RPMI7951 (cell line): Measurements from ENCODE around the gene ZKSCAN4. TPM values are rescaled to one million over a fixed set of nuclear protein-coding genes. Genes with fewer than 3 reads are reported as not detected.

Experiments
- DNase-seq: peaks from one replicate; pipeline ENCODE4 v3.0.0-alpha.2; 2012; ENCODE audit warnings: low read depth
- total RNA-seq: library from RNA; depleted of rRNA; stranded (reverse); fragments of >200 nt; shearing (Covaris generic); gene quantifications from 2 replicates; pipeline ENCODE4 v1.2.3, GENCODE V29; 2014; rRNA removed

The ZKSCAN4 gene
- 5.0 and 6.2 TPM in 2 replicates for total RNA-seq

GRCh38 chr6:28252009-28252975 lies at the start of gene ZKSCAN4:
ZKSCAN4 (minus strand) TSS chr6:28252269; CDS start chr6:28251980, 289 bp downstream.
- DNase-seq, result peak; percentile 93

DNA sequence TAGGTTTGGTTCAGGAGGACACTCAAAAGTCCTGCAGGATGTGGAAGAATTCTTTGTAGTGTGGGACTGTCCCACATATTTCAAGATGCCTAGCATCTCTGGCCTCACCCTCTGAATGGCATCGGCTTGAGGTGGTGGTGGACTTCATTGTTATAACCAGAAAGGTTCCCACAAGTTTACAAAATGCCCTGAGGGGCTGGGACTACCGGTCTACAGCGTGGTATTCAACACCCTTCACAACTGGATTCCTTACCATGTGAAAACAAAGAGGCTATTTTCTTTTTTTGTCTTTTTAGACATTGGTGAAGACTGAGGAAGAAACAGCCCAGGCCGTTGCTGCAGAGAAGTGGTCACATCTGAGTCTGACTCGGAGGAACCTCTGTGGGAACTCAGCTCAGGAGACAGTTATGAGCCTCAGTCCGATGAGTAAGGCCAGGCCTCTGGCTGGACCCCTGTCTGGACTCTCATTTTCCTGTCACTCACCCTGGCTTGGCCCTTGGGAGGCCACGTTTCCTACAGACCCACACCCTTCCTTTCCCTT lies 44.5 kb upstream of the ZKSCAN4 start:
- no peak for DNase-seq

DNA sequence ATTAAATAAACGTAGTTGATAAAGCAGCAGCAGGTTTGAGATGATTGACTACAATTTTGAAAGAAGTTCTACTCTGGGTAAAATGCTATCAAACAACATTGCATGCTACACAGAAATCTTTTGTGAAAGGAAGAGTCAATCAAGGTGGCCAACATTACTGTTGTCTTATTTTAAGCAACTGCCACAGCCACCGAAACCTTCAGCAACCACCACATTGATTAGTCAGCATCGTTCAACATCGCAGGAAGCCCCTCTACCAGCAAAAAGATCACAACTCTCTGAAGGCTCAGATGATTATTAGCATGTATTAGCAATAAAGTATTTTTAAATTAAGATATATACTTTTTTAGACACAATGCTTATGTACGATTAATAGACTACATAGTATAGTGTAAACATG lies 43.3 kb upstream of the ZKSCAN4 start:
- DNase-seq, result no peak

DNA sequence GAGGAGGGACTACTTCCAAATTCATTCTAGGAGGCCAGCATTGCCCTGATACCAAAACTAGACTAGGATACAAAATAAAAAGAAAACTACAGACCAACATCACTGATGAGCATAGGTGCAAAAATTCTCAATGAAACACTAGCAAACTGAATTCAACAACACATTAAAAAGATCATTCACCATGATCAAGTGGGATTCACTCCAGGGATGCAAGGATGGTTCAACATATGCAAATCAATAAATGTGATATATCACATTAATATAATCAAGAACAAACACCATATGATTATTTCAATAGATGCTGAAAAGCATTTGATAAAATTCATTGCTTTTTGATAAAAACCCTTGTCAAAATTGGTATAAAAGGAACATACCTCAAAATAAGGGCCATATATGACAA lies 39.5 kb upstream of the ZKSCAN4 start:
- no peak for DNase-seq

- peak; percentile 19 for DNase-seq
Observed at GRCh38 chr6:28282926-28283325, 30.9 kb upstream of the ZKSCAN4 start.

- DNase-seq, result peak; percentile 85
Observed at GRCh38 chr6:28281288-28282064, 29.4 kb upstream of the ZKSCAN4 start, which contains the start of gene PGBD1. PGBD1 (plus strand) TSS chr6:28281572; CDS start chr6:28283814, 2,242 bp downstream.

GRCh38 chr6:28280595-28281287 lies 28.7 kb upstream of the ZKSCAN4 start:
- no peak for DNase-seq

DNA sequence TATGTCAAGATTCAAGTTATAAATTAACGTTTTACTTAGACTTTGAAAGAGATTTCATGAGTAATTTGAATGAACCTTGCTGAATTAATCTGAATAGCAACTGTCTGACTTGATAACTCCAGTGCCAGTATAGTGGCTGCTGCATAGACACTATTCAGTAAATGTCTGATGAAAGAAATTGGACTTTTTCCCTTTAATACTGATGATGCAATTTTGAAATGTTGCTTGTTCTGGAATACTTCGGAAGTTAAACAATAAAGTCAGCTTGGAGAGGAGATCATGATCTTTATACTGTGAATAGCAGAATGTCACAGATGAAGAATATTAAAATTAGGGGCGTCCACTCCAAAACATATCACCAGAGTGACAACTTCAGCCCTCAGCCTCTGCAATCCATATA lies 25.7 kb upstream of the ZKSCAN4 start:
- no peak for DNase-seq

- DNase-seq, result no peak
Observed at GRCh38 chr6:28274888-28275287, 22.8 kb upstream of the ZKSCAN4 start.

- peak; percentile 89 for DNase-seq
Observed at GRCh38 chr6:28269492-28269891, 17.4 kb upstream of the ZKSCAN4 start.

DNA sequence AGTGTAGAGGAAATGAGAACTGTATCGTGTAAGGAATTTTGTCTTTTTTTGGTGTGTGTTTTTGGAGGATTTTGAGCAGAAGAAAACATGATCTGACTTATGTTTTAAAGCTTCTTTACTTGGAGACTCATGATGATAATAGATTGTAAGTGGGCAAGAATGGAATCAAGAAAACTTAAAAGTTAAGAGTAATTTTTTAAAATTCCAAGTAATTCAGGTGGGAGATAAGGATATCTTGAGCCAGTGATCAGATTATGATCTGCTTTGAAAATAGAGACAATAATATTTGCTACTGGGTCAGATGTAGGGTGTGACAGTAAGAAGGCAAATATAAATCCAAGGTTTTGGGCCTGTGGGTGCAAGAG lies 15.6 kb upstream of the ZKSCAN4 start:
- DNase-seq, result no peak

DNA sequence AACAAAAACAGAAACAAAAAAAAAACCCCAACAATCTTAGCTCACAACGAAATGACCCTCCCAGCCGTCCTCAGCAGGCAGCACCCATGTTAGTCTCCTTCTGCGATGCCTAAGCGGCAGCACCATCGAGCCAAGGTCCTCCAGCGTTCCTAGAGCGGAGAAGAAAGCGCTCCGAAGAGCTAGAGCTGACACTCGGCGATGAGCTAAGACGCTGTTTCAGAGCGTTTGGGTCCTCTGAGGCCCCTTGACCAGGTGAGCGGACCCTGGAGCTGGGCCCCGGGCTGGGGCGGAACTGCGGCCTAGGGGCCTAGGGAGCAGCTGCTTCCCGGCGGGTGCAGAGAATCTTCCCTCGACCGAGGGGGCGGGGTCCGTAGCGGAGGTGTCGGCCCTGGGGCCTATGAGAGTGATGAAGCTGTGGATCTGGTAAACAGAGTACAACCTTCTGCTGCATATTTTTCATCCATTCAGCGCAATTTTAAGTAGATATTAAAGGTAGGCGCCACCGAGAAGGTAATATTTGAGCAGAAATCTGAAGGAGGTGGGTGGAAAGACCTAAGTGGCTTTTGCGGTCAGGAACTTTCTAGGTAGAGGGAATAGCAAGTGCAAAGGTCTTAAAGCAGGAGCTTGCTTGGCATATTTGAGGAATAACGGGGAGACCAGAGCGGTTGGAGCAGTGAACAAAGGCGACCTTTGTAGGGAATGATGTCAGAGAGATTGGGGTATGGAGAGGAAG lies 15.1 kb upstream of the ZKSCAN4 start, which contains the start of gene ZSCAN26:
TSS of gene ZSCAN26 (plus strand) at position 182 of the 733 bp plus-strand sequence. CDS start 4,777 bp downstream, outside the sequence.
- DNase-seq, result peak; percentile 90

DNA sequence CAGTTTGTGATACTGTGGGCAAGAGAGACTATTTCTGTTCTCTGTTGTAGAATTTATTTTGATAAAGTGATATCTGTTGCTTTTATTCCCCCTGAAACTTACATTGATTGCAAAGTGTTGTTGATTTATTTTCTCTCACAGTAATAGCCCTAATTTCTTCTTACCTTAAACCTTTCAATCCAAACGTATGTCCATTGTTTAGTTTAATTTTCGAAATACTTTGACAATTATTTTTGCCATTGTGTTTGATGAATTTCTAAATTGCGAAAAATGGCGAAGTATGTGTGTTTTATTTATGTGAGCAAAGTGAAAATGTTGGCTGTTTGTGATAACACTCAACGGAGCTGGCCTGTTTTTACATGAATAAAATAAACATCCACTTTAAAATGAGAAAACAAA lies 14.5 kb upstream of the ZKSCAN4 start:
- DNase-seq, result no peak

- no peak for DNase-seq
Observed at GRCh38 chr6:28264834-28265401, 12.8 kb upstream of the ZKSCAN4 start.

DNA sequence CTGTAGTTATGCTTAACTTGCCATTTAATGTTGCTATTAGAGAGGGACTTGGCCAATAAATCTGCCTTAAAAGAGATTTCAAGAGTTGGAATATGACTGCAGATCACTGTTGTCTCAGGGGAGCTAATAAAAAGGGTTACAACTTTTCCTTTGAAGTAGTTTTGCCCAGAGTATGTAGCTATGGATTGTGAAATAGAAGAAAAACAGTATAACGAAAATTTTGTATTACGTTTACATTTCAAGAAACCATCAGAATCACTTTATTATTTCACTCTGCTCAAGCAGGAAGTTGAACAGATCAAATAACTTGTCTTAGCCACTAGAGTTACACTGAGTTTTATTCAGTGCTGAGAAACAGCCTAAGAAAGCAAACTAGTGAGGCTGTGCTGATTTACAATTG lies 11.9 kb upstream of the ZKSCAN4 start:
- DNase-seq, result no peak

- no peak for DNase-seq
Observed at GRCh38 chr6:28258877-28259777, 7.1 kb upstream of the ZKSCAN4 start, which contains the start of gene NKAPL. NKAPL (plus strand) TSS chr6:28259297; CDS start chr6:28259372, 75 bp downstream.

DNA sequence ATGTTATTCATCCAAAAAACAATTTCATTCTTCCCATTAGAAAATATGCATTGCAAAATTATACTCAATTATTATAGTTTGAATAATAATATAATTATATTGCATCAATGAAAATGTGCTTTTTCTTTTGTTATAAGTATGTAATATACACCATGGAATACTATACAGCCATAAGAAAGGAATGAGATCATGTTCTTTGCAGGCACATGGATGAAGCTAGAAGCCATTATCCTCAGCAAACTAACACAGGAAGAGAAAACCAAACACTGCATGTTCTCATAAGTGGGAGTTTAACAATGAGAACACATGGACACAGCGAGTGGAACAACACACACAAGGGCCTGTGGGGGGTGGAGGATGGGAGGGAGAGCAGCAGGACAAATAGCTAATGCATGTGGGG lies 5.0 kb upstream of the ZKSCAN4 start:
- no peak for DNase-seq

DNA sequence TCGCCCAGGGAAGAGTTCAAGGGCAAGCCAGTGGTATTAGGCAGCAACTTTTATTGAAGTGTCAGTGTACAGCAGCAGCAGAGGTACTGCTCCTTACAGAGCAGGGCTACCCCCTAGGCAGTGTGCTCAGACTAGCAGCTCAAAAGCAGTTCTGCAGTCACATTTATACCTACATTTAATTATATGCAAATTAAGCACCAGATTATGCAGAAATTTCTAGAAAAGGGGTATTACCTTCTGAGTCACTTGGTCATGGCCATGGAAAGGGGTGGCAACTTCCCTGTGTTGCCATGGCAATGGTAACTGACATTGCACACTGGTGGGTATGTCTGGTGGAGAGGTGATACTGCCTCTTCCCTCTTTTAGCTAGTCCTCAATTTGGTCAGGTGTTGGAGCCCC lies 2.1 kb upstream of the ZKSCAN4 start:
- no peak for DNase-seq

GRCh38 chr6:28251661-28252008 lies 434 bp downstream of the ZKSCAN4 start:
- DNase-seq, result peak; percentile 12
